Upper lobe of left lung (tissue), 4 donors: ENCODE results near the gene DLG2.

ENCODE experiments used
- CTCF ChIP-seq, 6 experiments: fragments of 450-650 bp in 4 of 6; fragments of 200-600 bp in 2 of 6; sonication (generic) in 2 of 6; IDR thresholded peaks; one replicate each; pipeline ENCODE4 v1.5.1; 2016 to 2019; ENCODE audit warnings: antibody characterized with exemption in 6 of 6
- POLR2AphosphoS5 ChIP-seq, 2 donors: sonication (generic); formaldehyde crosslinking; IDR thresholded peaks; one replicate each; pipeline ENCODE4 v1.5.1; 2017; ENCODE audit warnings: antibody characterized with exemption in 2 of 2

GRCh38 chr11:84673753-84674152, 953.4 kb downstream of the DLG2 start:
- no peak for TF ChIP-seq CTCF (IDR thresholded peaks at IDR 0.05)
- no peak for TF ChIP-seq POLR2AphosphoS5 (IDR thresholded peaks at IDR 0.05)
